Skeletal muscle cell (primary cell): Measurements from ENCODE around the gene ZNF169.
"Not testable (repeated sequence)": the region's sequence is repeated elsewhere in the genome, so short reads cannot be mapped to it uniquely, and the experiment has no call there.

Experiments
- DNase-seq: peaks from one replicate; pipeline ENCODE4 v3.0.0-alpha.2; 2010; ENCODE audit warnings: low read depth
- H3K4me3 ChIP-seq: 2 replicates; pipeline ENCODE4 v1.5.1; 2011; ENCODE audit warnings: low read depth, mild to moderate bottlenecking, control low read depth, low read length, moderate library complexity

Gene ZNF169

GRCh38 chr9:94336445-94336844, 77.3 kb downstream of the ZNF169 start:
- not testable (repeated sequence) for H3K4me3 ChIP-seq, DNase-seq

GRCh38 chr9:94338723-94339122, 79.6 kb downstream of the ZNF169 start:
- not testable (repeated sequence) for DNase-seq, H3K4me3 ChIP-seq

GRCh38 chr9:94339657-94340056, 80.6 kb downstream of the ZNF169 start:
- not testable (repeated sequence) for H3K4me3 ChIP-seq, DNase-seq

DNA sequence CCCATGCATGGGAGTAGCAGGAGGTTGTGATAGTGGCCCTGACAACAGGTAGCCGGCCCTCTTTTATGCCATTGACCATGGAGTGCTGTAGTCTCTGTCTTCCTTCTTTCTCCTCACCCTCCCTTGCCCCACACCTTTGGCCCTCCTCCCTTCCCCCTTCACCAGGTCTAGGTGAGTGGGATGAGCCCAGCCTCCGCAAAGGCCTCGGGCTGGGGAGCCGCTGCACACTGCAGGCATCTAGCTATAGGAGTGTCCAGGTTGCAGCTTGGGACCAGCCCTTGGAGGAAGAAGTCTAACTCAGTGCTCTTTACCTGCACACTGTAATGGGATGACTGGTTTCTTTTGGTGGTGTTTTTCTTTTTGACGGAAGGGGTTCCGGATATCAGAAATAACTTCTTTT, 81.7 kb downstream of the ZNF169 start:
- DNase-seq, H3K4me3 ChIP-seq: not testable (repeated sequence)

GRCh38 chr9:94341703-94342102, 82.6 kb downstream of the ZNF169 start:
- H3K4me3 ChIP-seq, DNase-seq: not testable (repeated sequence)

- H3K4me3 ChIP-seq, DNase-seq: not testable (repeated sequence)
These were observed 88.4 kb downstream of the ZNF169 start for GRCh38 chr9:94347451-94347850.

GRCh38 chr9:94348754-94349153, 89.7 kb downstream of the ZNF169 start:
- DNase-seq, H3K4me3 ChIP-seq: not testable (repeated sequence)
